Epithelial cell of proximal tubule (primary cell): Measurements from ENCODE around the gene TMSB15A. TPM values are rescaled to one million over a fixed set of nuclear protein-coding genes. Genes with fewer than 3 reads are reported as not detected.
"Not testable (repeated sequence)": the region's sequence is repeated elsewhere in the genome, so short reads cannot be mapped to it uniquely, and the experiment has no call there.

Experiments used
- DNase-seq: peaks from one replicate; pipeline ENCODE4 v3.0.0-alpha.2; 2011; ENCODE audit warnings: low read depth
- H3K4me3 ChIP-seq: 2 replicates; pipeline ENCODE4 v1.5.1; 2011; ENCODE audit warnings: low read depth, mild to moderate bottlenecking, low read length
- total RNA-seq: library from RNA; depleted of rRNA; stranded (reverse); fragments of >200 nt; gene quantifications from 2 replicates; pipeline ENCODE4 v1.2.3, GENCODE V29; 2015
- TF ChIP-seq, protein P1 (sequence below): conservative IDR thresholded peaks from 2 replicates; pipeline ENCODE4 v1.5.1; 2012; ENCODE audit warnings: low read depth, mild to moderate bottlenecking, low read length

Gene TMSB15A
- 26.6 and 62.6 TPM in 2 replicates for total RNA-seq

DNA sequence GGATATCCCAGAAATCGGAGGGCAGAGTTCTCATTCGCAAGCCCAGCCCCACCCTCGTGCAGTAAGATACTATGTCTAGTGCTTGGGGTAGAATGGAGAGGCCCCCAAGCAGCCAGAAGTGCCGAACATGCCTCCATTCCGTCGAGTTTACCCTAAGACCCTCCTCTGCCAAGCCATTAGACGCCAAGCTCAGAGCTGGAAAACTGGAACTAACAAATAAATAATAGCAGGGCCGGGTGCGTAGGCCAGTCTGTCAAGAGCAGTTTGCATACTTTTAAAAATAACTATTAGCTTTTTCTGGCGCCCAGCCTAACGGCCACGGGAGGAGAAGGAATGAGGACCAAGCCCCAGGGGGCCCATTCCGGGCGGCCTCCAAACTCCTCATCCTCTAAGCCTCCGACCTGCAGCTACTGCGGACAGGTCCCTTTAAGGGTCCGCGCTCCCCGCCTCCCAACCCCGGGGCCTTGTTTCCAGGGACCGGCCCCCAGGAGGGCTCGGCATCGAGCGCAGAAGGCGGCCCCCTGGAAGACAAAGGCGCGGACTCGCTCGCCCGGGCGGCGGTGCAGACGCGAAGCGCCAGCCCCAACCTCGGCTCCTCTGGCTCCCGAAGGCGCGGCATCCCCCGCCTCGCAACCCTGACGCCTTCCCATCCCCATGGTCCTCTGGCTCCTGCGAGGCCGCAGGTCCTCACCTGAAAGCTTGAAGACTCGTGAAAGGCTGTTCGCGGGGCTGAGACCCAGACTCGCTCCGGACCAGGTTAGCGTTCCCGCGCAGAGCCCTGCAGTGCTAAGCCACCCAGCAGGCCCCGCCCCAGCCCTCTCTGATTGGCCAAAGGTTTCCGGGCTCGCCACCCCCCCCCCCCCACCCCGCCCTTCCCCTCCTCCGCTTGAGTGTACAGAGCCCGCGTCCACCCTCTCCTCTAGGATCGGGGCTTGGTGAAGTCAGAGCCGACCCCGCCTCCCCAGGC is at the start of gene TMSB15A:
TMSB15A (minus strand) TSS at position 765 of the 967 bp plus-strand sequence.
- peak within 1 kb of the TSS; percentile 49 for H3K4me3 ChIP-seq
- DNase-seq = no peak
- TF ChIP-seq, protein P1, sequence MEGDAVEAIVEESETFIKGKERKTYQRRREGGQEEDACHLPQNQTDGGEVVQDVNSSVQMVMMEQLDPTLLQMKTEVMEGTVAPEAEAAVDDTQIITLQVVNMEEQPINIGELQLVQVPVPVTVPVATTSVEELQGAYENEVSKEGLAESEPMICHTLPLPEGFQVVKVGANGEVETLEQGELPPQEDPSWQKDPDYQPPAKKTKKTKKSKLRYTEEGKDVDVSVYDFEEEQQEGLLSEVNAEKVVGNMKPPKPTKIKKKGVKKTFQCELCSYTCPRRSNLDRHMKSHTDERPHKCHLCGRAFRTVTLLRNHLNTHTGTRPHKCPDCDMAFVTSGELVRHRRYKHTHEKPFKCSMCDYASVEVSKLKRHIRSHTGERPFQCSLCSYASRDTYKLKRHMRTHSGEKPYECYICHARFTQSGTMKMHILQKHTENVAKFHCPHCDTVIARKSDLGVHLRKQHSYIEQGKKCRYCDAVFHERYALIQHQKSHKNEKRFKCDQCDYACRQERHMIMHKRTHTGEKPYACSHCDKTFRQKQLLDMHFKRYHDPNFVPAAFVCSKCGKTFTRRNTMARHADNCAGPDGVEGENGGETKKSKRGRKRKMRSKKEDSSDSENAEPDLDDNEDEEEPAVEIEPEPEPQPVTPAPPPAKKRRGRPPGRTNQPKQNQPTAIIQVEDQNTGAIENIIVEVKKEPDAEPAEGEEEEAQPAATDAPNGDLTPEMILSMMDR = no peak

DNA sequence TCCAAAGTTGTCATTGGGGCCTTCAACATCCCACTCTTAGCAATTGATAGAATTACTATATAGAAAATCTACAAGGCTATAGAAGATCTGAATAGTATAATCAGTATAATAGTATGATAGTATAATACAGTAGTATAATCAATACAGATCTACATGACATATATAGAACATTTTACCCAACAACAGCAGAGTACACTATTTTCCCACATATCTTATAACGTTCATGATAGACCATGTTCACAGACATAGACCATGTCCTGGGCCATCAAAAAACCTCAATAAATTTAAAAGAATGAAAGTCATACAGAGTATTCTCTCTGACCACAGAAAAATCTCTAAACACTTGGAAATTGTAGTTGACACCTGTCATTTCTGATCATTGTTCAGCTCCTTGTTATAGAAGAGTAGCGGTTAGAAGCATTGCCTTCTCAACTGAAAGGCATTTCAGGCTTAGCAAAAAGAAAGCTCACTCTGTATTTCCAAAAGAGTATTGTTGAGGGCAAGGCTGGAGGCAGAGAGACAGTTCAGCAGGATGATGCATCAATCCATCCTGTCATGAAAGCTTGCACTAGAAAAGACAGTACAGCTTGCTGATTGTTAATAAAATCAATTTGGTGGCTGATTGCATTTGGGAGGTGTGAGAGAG is 44.0 kb upstream of the TMSB15A start:
- no peak for DNase-seq
- no peak overlapping the region for H3K4me3 ChIP-seq
- TF ChIP-seq, protein P1 = no peak

DNA sequence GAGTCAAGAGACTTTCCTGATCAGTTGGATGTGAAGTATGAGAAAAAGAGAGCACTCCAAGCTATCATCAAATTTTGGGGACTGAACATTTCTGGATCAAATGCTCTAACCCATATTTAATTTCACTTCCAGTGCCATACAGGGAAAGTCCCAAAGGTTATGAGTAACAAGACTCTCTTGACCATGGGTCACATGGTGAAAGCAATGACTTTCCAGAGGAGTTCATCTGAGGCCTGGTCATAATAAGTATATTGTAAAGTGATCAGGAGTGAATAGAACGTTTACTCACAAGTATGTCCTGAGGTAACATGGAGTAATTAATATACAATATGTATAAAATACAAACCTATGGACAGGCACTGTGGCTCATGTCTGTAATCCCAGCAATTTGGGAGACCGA is 42.1 kb upstream of the TMSB15A start:
- TF ChIP-seq, protein P1 = no peak
- H3K4me3 ChIP-seq = no peak overlapping the region
- no peak for DNase-seq

DNA sequence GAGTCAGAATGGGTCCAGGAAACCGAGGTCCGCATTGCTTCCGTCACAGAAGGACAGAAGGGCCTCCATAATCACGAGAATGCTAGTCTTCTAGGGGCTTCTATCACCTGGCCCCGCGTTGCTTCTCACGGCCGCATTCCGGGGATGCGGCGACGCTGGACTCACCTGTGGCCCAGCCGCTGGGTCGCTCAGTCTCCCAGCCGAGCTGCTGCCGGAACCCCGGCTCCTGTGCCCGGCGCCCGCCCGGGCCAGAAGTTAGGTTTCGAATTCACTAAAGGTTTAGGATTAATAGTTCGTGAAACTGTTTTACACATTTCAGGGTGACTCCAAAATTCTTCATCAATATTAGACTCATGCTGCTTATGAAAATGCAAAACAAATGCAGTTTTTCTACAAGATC is 31.7 kb upstream of the TMSB15A start:
- H3K4me3 ChIP-seq = no peak overlapping the region
- no peak for DNase-seq
- TF ChIP-seq, protein P1 = no peak

DNA sequence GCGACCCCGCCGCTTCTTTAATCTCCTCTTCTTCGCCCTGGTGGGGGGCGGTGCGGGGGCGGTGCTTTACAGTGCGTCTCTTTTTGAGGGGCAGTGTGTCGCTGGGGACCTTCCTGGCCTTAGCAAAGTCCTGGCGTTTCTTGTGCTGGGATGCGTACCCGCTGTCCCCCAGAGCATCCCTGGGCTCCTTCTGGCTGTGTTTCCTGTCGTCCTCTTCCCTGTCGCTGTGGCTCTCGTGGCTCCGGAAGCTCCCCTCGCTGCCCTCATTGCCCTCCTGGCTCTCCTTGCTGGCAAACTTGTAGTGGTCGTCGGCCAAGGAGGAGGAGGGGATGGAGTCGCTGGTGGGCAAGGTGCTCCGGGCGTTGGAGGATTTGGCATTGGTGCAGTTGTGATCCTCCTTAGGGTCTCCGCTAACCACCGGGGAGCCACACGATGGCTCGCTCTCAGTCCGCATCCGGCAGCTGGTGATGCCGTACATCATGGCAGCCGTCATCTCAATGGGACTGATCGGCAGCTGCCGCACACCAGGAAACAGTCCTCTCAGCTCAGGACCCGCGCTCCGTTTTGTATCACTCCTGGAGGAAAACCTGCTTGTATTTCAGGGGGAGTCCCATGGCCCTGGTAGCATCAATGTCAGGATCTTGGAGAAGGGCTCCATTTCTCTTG is 30.4 kb upstream of the TMSB15A start:
- TF ChIP-seq, protein P1 = no peak
- DNase-seq = no peak
- H3K4me3 ChIP-seq = peak overlapping the region; percentile 37

DNA sequence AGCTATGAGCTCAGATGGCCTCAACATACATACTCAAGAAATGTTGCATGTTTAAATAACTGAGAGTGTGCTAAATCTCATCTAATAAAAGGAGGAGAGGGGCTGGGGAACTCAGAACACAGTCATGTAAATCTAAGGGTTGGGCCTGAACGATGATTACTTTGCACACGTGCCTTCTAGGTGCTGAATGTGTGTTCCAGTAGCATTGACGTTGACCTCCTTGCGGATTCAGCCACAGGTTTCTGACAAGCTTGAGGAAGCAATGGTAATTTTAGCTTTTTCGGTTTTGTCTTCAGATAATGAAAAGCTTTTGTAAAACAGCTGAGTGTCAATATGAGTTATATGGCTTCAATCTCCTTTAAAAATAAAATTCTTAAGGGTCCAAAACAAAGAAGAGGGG is 29.6 kb upstream of the TMSB15A start:
- DNase-seq, H3K4me3 ChIP-seq: not testable (repeated sequence)

DNA sequence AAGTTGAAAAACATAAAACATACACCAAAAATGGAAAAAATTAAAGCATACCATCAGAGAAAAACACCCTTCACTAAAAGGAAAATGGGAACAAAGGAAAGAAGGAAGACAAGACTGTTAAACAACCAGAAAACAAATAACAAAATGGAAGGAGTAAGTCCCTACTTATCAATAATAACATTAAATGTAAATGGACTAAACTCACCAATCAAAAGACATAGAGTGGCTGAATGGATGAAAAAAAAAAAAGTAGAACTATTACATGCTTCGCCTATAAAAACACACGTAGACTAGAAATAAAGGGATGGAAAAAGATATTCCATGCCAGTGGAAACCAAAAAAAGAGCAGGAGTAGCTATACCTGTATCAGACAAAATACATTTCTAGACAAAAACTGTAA is 19.4 kb upstream of the TMSB15A start:
- H3K4me3 ChIP-seq = no peak overlapping the region
- no peak for DNase-seq
- TF ChIP-seq, protein P1 = no peak
